CD4-positive, alpha-beta T cell (primary cell): Measurements from ENCODE around the gene ZNF775. TPM values are rescaled to one million over a fixed set of nuclear protein-coding genes. Genes with fewer than 3 reads are reported as not detected.

Experiments
- ATAC-seq: fragments of 200-7000 bp; cut with Tn5 transposase; one replicate; pipeline ENCODE4 v1.10.0; 2022; ENCODE audit warnings: mild to moderate bottlenecking; ENCODE audit not compliant: poor library complexity
- CTCF ChIA-PET: fragments of 350-600 bp; sonication (Branson Sonifier 250); formaldehyde crosslinking; loops from one replicate; lab custom pipeline; 2021; ENCODE audit warnings: antibody characterized with exemption, inconsistent platforms; lab: Charles Lee
- POLR2A ChIA-PET: fragments of 350-600 bp; sonication (Branson Sonifier 250); formaldehyde crosslinking; loops from one replicate; lab custom pipeline; 2021; ENCODE audit warnings: antibody characterized with exemption, inconsistent platforms; lab: Charles Lee
- DNase-seq, 14 experiments: peaks; one replicate each; pipeline ENCODE4 v3.0.0-alpha.2; 2013 to 2020; ENCODE audit warnings: mixed read lengths in 2 of 14
- H3K27ac ChIP-seq, 2 donors: one replicate each; pipeline versions ENCODE4 v1.5.1 to v1.7.0; 2013; ENCODE audit warnings: low read length in 2 of 2, low read depth in 1 of 2, mild to moderate bottlenecking in 1 of 2
- H3K27me3 ChIP-seq, 2 experiments: 1 replicate in 1 of 2; 2 replicates in 1 of 2; pipeline versions ENCODE4 v1.6.1 to v1.7.0; 2013; ENCODE audit warnings: low read length in 2 of 2, control low read depth in 1 of 2, mild to moderate bottlenecking in 1 of 2, moderate library complexity in 1 of 2; ENCODE audit not compliant: insufficient read depth in 2 of 2, control insufficient read depth in 1 of 2
- H3K36me3 ChIP-seq: one replicate; pipeline ENCODE4 v1.6.1; 2013; ENCODE audit warnings: low read length, control low read depth; ENCODE audit not compliant: insufficient read depth
- H3K4me1 ChIP-seq: one replicate; pipeline ENCODE4 v1.6.1; 2013; ENCODE audit warnings: low read length, control low read depth; ENCODE audit not compliant: insufficient read depth
- H3K4me3 ChIP-seq: one replicate; pipeline ENCODE4 v1.5.1; 2013; ENCODE audit warnings: mild to moderate bottlenecking, low read length, moderate library complexity
- H3K9me3 ChIP-seq, 2 experiments: 1 replicate in 1 of 2; 2 replicates in 1 of 2; pipeline versions ENCODE4 v1.6.1 to v1.7.0; 2013; ENCODE audit warnings: low read length in 2 of 2, mild to moderate bottlenecking in 2 of 2, control low read depth in 1 of 2, moderate library complexity in 1 of 2; ENCODE audit not compliant: control insufficient read depth in 1 of 2, insufficient read depth in 1 of 2
- H3K27ac Mint-ChIP-seq: one replicate; pipeline ENCODE4 v1.8.0; 2020; ENCODE audit warnings: mixed read lengths
- H3K27me3 Mint-ChIP-seq: one replicate; pipeline ENCODE4 v1.8.0; 2021; ENCODE audit warnings: mixed read lengths
- H3K36me3 Mint-ChIP-seq: one replicate; pipeline ENCODE4 v1.8.0; 2021; ENCODE audit warnings: low read depth, mixed read lengths
- H3K4me1 Mint-ChIP-seq: one replicate; pipeline ENCODE4 v1.8.0; 2021; ENCODE audit warnings: low read depth, mixed read lengths
- H3K4me3 Mint-ChIP-seq: one replicate; pipeline ENCODE4 v1.8.0; 2020; ENCODE audit warnings: mild to moderate bottlenecking, mixed read lengths
- H3K9me3 Mint-ChIP-seq: one replicate; pipeline ENCODE4 v1.8.0; 2020; ENCODE audit warnings: mixed read lengths
- CTCF ChIP-seq: fragments of 200-600 bp; IDR thresholded peaks from one replicate; pipeline ENCODE4 v1.8.0; 2022; ENCODE audit warnings: antibody characterized with exemption, mild to moderate bottlenecking
- intact Hi-C, 2 experiments: fragments of 100-400 bp; cut with DNase I in 1 of 2; cut with micrococcal nuclease in 1 of 2; formaldehyde crosslinking; loops; one replicate each; pipeline versions ENCODE4 v1.15.1 to v1.9.0; 2023 to 2025; cut with DNase I, micrococcal nuclease
- total RNA-seq, 174 experiments: library from RNA in 2 of 174; stranded (reverse) in 2 of 174; gene quantifications; one replicate each; pipeline ENCODE4 v1.2.3 and lab custom pipeline; 2021 to 2026

ZNF775 gene
- total RNA-seq, 2 experiments from 2014 or later, result 0.38 to 0.45 TPM

GRCh38 chr7:150337179-150337578 lies 42.0 kb upstream of the ZNF775 start:
- Mint-ChIP-seq H3K36me3 (peaks cover 5% of the 10 kb centered on the region), H3K4me1 (no peaks in the 10 kb centered on the region), H3K27ac (no peak overlapping the region), H3K9me3 (no peaks in the 10 kb centered on the region), H3K27me3 (peaks cover 14% of the 10 kb centered on the region), H3K4me3 (no peak overlapping the region)
- intact Hi-C loops, result no loop called here
- peaks cover 18 to 20% of the 10 kb centered on the region in 2 experiments for H3K27me3 ChIP-seq
- peaks cover 5% of the 10 kb centered on the region for H3K36me3 ChIP-seq
- H3K4me1 ChIP-seq, result peaks cover 6% of the 10 kb centered on the region
- ChIA-PET CTCF (no interaction called here), POLR2A (no interaction called here)
- no peaks in the 10 kb centered on the region for H3K9me3 ChIP-seq
- TF ChIP-seq CTCF, result no peak
- no peak overlapping the region for H3K4me3 ChIP-seq
- DNase-seq (no peak), ATAC-seq (no peak)
- H3K27ac ChIP-seq, result no peak overlapping the region

GRCh38 chr7:150337659-150338081 lies 41.5 kb upstream of the ZNF775 start:
- ATAC-seq (no peak), DNase-seq (no peak)
- H3K27me3 ChIP-seq, result peaks cover 18 to 24% of the 10 kb centered on the region in 2 experiments
- peaks cover 5% of the 10 kb centered on the region for H3K36me3 ChIP-seq
- no peak for TF ChIP-seq CTCF
- no peak overlapping the region for H3K27ac ChIP-seq
- POLR2A ChIA-PET, result no interaction called here
- H3K9me3 Mint-ChIP-seq, result no peaks in the 10 kb centered on the region
- intact Hi-C loops, result no loop called here
- peaks cover 19% of the 10 kb centered on the region for H3K27me3 Mint-ChIP-seq
- H3K4me1 ChIP-seq, result peaks cover 6% of the 10 kb centered on the region
- CTCF ChIA-PET, result no interaction called here
- no peaks in the 10 kb centered on the region for H3K4me1 Mint-ChIP-seq
- peaks cover 5% of the 10 kb centered on the region for H3K36me3 Mint-ChIP-seq
- no peak overlapping the region for H3K4me3 Mint-ChIP-seq
- H3K9me3 ChIP-seq, result no peaks in the 10 kb centered on the region
- no peak overlapping the region for H3K4me3 ChIP-seq
- no peak overlapping the region for H3K27ac Mint-ChIP-seq

- TF ChIP-seq CTCF, result no peak
- peaks cover 6% of the 10 kb centered on the region for H3K4me1 ChIP-seq
- no peak overlapping the region for H3K4me3 ChIP-seq
- H3K36me3 ChIP-seq, result peaks cover 5% of the 10 kb centered on the region
- peaks cover 25% of the 10 kb centered on the region for H3K27me3 Mint-ChIP-seq
- H3K27ac Mint-ChIP-seq, result no peak overlapping the region
- ATAC-seq, result no peak
- no peak overlapping the region for H3K4me3 Mint-ChIP-seq
- H3K27me3 ChIP-seq, result peaks cover 18 to 24% of the 10 kb centered on the region in 2 experiments
- no peaks in the 10 kb centered on the region for H3K9me3 Mint-ChIP-seq
- intact Hi-C loops, result no loop called here
- POLR2A ChIA-PET, result no interaction called here
- DNase-seq, result no peak
- H3K4me1 Mint-ChIP-seq, result no peaks in the 10 kb centered on the region
- CTCF ChIA-PET, result no interaction called here
- no peaks in the 10 kb centered on the region for H3K9me3 ChIP-seq
- peaks cover 6% of the 10 kb centered on the region for H3K36me3 Mint-ChIP-seq
- H3K27ac ChIP-seq, result no peak overlapping the region
These were observed 40.8 kb upstream of the ZNF775 start for GRCh38 chr7:150338166-150338829.
